Lower leg skin (tissue), 3 donors: ENCODE measurements around the gene FAM124B.

Experiments used
- CTCF ChIP-seq, 3 donors: fragments of 450-650 bp; IDR thresholded peaks; one replicate each; pipeline ENCODE4 v1.5.1; 2016; ENCODE audit warnings: antibody characterized with exemption in 3 of 3, mild to moderate bottlenecking in 3 of 3, moderate library complexity in 2 of 3
- POLR2A ChIP-seq, 2 donors: fragments of 450-650 bp; IDR thresholded peaks; one replicate each; pipeline ENCODE4 v1.6.1; 2016 to 2017; ENCODE audit warnings: antibody characterized with exemption in 2 of 2, mild to moderate bottlenecking in 1 of 2, moderate library complexity in 1 of 2

DNA sequence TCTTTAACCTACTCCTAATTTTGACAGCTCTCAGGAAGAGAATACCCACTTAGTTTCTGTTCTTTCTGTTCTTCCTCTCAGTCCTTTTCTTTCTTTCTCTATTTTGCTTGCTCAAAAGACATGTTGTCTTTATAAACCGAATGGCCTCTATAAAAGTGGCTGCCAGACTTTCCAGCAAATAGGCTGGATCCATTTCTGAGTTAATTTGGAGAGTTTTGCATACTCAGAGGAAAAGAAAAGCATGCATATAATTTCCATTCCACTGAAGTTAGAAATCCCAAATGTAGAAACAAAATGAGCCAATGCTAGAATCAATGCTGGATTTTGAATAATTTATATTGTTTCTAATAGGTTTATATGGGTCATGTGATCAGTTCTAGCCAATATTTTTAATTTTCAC lies 65.9 kb downstream of the FAM124B start:
- TF ChIP-seq CTCF (IDR thresholded peaks at IDR 0.05), result no peak
- no peak for TF ChIP-seq POLR2A (IDR thresholded peaks at IDR 0.05)
